Urothelium cell line (cell line): ENCODE data around the gene PRAC2.

Experiments
- DNase-seq: peaks from one replicate; pipeline ENCODE4 v3.0.0; 2011; ENCODE audit warnings: low spot score, mixed read lengths
- FAIRE-seq: peaks from 2 replicates; lab custom pipeline; 2011; peaks lifted over from hg19 to GRCh38; lab: Jason Lieb, UNC

PRAC2 gene

DNA sequence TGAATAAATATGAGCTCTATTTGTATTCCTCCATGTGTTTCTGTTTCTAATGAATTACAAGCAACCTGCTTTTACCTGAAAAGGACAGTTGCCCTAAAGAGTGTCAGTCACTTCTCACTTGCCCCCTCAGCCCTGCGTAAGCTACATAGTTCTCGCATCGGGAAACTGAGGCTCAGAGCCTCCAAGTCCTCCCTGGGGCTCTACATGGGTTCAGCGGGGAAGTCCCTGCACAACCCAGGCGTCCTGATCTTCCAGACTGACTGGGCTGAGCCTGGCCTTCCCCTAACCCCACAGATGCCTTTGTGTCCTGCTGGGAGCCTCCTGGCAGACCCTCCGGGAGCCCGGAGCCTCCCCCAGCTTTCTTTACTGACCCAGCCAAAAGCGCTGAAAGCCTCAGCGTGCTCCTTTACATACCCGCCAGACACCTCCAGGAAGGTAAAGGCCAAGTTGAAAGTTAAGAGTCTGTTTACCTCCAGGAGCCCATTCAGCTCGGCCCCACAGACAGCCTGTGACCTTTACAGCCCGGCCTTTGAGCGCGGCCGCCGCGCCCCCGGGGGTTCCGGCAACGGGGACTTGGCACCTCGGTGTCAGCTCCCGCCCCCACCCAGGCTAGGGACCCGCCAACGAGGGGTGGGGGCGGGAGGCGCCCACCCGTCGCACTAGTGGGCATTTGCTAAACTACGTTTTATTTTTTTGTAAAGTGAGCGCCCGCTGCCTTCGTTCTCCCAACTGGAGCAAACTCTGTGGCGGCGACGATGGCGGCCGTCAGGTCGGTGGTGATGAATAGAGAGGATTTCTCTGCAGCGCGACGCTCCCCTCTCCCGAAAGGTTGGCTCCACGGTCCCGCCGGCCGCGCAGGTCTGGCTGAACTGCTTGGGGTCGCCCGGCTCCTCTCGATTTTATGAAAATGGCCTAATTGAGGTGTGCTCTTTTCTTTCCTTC, 10.0 kb downstream of the PRAC2 start:
- FAIRE-seq, result no peak

DNA sequence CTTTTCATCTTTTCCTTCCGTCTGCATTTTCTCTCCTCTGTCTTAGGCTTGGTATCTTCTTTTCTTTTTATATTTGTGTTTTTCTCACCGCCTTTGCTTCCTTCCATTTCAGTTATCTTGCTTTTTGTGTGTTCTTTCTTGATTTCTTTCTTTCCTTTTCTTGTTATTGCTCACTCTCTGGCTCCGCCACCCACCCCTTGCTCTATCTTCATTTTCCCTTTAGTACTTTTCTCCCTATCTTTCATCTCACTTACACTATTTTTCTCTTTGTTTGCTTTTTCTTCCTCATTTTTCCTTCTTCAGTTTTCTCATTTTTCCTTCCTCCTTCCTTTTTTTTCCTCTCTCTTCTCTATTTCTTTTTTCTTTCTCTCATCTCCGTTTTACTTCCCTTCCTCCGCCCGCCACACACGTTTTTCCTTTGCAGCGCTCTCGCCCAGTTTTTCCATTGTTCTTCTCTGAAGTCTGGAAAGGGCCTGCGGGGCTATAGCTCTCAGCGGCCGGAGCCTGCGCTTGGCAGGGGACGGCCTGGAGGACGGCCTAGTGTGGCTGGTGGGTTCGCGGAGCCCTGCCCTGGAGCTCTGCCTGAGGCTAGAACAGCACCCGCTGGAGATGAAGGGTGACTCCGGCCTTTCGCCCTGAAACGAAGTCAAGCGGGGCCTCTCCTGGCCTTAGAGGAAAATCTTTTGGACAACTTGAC, 10.8 kb downstream of the PRAC2 start:
- FAIRE-seq, result no peak
- no peak for DNase-seq

More for the DNA sequence above, 10.0 kb downstream of the PRAC2 start:
- DNase-seq, result no peak

DNA sequence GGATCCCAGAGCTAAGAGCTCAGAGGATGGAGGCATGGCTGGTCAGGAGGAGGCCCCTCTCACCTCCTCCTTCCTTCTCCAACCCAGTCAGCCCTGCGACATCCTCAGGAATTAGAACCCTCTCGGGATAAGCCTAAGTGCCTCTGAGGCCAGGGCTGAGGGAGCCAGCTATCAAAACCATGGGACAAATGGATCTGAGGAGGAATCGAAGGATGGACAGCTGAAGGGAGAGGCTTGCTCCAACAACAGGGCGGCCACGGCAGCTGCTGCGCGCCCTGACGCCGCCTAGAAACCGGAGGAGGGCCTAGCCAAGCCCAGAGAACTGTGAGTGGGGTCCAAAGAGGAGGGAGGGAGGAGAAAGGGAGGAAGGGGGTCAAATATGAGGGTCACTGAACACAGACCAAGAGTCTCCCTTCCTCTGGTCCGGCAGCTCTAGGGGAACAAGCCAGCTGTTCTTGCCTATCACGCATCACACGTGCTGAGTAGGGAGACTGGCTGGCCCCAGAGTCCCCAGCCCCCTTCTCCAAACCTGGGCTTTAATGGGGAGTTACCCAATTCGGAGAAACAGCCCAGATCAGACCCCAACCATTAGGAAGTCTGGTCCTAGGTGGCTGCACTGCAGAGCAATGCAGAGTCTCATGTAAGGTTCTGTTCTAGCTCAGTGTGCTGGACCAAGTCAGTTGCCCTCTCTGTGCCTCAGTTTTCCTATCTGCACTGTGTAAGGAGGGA, 11.5 kb downstream of the PRAC2 start:
- no peak for FAIRE-seq
- DNase-seq, result no peak

DNA sequence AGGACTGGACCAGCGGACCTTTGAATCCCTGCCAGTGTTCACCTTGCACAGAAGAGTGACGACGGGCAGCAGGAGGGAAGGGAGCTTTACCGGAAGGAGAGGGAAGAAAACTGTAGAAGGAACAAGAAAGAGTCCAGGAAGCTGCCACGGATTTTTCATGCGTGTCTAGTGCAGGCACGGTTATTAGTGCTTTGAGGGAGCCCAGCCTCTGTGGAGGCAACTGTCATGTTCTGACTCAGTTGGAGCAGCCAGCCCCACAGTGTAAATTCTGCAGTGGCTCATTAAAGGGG, 12.0 kb downstream of the PRAC2 start:
- no peak for DNase-seq

DNA sequence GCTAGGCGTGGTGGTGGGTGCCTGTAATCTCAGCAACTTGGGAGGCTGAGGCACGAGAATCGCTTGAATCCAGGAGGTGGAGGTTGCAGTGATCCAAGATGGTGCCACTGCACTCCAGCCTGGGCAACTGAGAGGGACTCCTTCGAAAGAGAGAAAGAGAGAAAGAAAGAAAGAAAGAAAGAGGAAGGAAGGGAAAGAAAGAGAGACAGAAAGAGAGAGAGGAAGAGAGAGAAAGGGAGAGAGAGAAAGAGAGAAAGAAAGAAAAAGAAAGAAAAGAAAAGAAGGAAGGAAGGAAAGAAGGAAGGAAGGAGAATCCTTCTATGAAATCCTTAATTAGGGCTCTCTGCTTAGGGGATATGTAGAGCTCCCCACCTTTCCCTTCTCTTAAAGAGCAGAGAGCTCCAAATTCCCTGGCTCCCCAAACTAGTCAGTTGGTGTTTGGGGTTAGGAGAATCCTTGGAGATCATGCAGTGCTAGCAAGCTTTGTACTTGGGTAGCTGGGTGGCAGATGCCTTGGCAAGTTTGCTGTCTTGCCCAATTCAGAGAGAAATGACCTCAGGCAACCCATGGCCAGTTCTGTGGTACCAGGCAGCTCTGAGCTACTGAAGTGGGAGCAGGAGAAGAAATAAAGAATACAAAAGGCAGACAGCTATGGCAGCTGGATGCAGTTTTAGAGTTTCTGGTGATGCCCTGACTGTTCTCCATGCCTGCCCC, 14.5 kb downstream of the PRAC2 start:
- DNase-seq (no peak), FAIRE-seq (no peak)

More for the DNA sequence above, 12.0 kb downstream of the PRAC2 start:
- FAIRE-seq, result no peak

DNA sequence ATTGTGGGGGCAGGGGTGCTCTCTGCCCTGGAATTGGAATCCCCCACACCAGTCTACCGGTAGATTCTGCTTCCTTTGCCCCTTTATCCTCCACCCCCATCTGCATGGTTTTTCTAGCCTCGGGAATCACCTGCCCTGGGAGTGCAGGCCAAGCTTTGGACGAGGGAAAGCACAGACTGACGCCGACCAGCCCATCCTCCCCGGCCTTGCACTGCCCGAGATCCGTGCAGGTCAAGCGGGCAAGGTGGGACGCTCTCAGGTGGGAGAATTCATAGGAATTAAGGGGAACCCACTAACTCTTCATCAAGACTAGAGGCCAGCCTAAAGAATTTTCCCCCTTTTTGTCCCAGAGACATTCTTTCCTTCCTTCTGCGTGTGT, 15.4 kb downstream of the PRAC2 start:
- no peak for DNase-seq
- FAIRE-seq, result no peak

DNA sequence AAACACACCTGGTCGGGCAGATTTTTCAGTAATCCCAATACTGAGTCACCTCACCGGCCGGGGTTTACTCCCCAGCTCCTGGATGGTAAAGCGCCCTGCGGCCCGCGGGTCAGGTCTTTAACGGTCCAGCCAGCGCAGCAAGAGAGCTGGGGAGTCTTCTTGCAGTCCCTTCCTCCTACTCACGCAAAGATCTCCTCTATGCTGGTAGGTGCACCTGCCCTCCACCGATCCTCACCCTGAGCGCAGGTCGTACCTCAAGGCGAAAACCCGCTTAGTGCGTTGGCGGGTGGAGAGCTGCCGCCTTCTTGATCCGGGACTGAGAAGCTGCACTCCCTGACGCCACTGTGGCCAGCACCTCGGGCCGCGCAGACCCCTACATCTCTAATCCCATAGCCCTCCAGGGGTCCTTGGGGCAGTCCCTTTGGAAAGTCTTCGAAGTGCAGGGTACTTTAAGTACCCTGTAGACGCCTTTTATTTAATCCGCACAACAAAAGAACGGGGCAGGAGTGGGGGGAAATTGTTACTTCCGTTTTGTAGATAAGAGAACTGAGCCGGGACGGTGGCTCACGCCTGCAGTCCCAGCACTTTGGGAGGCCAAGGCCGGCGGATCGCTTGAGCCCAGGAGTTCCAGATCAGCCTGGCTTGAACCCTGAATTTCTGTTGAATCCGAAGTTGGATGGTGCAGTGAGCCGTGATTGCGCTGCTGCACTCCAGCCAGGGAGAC, 16.0 kb downstream of the PRAC2 start:
- no peak for DNase-seq
- no peak for FAIRE-seq

DNA sequence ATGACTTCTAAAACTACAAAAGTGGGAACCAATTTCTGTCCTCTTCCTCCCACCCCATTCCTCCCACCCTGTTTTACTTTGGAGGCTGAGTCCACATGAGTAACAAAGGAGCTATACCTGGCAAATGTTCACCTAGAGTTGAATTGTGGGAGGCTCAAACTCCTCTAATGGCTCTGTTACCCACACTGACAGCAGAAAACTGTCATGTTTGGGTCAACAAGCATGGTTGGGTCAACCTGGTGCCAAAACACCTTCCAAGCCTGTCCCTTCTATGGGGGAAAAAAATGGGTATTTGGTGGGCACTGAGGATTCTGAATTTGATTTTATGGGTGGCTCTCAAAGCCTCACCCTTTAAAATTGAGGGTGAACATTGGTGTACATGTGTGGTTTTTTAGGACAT, 17.6 kb downstream of the PRAC2 start:
- no peak for FAIRE-seq
- no peak for DNase-seq

DNA sequence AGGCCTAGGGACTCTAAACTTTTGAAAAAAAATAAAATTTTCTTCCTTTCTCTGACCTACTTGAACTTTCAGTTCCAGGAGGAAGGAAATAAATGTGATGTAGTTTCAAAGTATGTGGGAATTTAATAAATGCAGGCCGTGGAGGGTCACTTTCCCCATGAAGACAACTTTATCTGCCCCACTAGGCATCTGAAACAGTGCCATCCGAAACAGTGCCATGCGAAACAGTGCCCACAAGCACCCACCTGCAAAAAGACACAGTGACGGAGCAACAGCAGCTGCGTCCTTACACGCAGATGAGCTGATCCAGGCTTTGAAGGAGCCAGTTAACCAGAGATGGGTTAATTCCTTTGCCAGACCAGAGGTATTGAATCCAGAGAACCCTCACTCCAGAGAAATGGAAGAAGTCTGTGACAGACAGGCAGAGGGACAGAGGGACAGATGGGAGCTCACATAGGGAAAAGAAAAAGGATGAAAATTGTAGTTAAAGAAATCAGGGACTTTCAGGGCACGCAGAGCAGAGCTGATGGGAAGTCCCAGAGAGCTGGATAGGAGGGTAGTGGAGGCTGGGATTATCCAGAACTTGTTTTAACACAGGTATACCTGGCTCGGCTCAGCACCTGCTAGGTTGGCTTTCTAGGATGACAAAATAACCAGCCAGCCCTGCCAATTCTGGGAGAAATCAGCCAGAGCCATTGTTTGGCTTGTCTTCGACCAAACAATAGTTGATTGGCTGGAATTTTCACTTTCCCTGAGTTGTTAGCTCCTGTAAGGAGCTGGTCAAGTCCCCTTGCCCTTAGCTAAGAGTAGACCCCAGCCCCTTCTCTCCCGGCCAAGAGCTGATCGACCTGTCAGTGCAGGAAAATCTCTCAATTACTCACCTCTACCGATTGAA, 22.6 kb downstream of the PRAC2 start:
- no peak for FAIRE-seq
- no peak for DNase-seq

DNA sequence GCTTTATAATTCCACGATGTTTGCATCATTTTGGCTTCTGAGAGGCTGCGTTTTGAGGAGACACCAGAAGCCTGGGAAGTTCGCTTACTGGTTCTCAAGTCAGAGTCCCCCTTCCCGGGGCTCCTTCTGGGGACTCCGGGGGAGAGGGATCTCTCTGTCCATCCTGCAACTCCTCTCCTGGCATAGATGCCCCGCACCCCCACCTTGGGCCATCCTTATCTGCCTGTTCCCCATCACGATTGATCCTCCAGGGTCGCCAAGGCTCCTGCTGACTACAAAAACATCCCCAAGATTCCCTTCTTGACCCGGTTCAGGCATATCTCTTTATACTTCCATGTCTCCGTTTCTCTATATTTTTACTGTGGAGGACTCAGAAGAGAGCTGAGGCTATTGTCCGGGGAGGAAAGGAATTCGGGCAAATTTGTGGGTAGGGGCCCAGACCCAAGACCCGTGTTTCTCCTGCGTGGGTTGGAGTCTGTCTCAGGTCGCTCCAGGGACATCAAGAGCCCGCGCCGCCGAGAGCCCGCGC, 24.0 kb downstream of the PRAC2 start:
- no peak for FAIRE-seq
- DNase-seq, result no peak

DNA sequence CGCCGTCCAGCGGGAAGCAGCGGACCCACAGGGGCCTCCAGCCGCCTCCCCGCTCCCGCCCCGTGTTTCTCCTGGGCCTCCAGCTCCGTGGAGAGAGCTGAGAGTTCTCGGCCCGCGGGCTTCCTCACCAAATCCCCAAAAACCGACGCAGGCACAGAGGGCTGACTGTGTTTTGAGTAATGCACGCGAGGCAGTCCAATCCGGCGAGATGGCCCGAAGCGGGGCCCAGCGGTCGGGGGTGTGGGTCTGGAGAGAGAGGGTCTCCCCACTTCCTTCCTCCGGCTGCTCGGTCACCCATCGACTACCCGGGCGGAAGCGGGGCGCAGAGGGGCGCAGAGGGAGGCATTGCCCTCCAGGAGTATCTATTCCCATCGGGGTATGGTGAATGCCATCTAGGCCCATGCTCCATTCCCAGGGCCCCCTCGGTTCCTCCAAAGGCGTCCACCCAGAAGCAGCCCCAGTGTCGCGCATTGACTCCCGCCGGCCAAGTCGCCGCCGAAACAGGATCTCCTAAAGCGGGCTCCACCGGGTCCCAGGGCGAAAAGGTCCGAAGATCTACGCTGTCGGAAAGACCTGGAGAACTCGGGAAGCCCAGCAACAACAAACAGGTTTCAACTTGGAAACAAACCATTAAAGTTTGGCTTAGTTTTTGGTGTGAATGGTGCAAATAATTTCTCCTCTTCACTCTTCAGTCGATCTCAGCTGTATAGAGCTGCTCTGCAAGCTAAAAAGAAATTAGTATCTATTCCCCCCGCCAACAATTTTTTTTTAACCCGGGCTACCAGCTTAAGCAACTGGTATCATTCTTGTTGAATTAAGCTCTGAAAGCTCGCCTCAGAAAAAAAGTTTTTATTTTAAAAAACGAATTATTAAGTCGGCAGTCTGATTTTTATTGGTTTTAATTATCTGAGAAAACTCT, 24.7 kb downstream of the PRAC2 start:
- DNase-seq (no peak), FAIRE-seq (no peak)

DNA sequence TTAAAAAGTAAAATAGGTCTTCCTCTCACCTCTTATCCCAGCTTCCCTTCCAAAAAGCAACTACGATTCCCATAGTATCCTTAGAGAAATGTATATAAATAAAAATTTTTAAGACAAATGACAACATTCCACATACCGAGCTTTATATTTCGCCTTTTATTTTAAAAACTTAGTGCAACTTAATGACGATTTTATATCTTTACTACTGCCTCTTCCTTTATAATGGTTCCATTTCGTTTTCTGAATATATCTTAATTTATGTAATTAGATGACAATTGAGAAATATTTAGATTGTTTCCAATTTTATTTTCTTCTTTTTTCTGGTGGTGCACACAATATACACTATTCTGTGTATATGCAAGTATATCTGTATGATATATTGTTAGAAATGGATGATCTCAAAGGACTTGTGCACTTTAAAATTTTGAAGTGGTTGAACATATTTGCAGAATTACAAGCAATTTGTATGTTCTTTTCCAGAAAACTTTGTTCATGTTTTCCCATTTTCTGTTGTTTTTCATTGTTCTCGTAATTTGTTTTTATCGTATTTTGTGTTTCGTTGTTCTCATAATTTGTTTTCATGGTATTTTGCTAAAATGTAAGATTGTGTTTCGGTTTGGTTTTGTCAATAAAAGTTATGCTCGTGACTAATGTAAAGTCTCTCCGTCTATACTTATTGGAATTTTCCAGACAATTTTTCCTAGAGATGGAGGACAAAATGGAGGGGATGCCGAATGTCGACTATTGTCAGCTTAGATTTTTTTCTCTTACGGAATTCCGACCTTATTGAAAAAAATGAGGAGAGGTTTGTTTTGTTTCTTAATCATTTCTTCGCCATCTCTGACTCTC, 26.0 kb downstream of the PRAC2 start:
- no peak for FAIRE-seq
- DNase-seq, result no peak

DNA sequence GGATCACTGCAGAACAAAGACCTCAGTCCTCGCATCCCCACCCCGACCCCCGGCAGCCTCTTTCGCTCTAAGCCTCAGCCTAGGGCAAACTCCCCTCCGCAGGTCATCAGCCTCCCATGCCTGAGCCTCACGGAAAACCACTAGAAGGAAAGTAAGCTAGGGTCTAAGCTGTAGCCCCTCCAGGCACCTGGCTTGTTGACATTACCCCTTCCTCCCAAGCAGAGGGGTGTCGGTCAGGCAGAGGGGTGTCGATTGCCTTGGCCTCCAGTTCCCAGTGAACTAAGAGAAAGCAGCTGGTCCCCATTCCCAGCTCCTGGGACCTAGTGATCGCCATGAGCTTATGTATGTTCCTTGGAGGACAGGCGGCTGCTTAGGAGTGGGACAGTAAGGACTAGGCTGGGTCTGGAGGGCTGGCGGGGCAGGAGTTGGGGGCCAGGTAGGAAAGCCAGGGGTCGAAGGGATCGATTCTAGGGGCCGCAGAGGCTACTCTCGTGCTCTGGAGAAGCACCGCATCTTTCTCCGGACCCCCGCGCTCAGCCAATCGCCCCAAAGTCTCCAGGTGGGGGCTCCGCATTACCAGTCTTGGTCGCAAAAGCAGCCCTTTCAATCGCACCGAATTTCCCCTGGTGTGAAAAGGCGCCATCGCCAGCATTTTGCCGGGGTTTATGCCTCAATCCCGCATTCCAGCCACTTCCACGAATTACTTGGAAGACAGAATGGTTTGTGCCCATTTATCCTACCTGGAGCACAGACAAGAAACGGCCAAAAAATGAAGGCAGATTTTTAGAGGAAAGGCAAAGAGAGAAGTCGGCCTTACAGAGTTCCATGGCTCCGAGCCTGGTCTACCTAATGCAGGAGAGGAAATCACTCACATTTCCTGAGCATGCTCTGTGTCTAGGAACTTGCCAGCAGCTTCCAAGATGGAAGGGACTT, 26.9 kb downstream of the PRAC2 start:
- FAIRE-seq, result no peak
- no peak for DNase-seq

DNA sequence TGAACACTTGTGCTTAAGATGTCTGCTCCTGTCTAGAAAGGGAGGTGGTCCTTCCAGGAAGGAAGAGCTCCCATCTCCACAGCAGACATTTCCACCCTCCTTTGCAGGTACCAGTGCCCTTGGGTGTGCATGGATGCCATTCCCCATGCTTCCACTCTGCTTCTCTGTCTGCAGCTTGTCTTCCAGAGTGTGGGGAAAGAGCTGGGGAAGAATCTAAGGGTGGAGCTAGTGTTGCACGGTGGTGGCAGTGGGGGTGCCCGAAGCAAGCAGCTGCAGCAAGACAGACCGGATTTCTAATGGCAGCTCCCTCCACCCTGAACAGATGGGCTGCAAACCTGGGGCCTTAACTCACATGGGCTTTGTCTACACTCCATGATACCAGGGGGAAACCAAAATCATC, 28.2 kb downstream of the PRAC2 start:
- no peak for DNase-seq
- peak; percentile 61 for FAIRE-seq

DNA sequence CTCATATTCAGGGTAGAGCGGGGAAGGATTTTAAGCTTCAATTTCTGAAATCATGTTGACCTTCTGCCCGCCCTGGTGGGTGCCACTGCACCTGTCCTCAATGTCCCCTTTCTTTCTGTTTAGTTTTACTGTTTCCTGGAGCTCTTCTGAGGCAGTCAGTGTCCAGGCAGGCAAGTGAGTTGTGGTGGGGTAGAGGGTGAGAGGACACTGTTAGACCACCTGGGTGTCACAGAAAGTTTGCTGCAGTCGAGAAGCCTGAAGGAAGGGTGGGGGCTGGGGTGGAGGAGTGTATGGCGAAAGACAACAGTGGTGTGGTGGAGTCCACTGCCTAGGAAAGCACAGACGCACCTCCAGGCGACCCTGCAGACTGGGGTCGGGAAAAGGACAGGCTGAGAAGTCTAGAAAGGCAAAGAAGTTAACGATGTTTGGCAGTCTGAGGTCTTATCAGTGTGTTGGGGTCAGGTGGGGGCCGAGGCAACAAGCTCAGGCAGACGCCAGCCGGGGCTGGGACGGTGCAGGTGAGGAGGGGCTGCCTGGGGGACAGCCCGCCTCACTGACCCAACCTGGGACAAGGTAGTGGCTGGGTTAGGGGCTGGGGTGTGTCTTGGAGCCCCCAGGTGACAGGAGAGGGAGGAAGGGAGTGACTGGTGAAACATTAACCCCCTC, 28.9 kb downstream of the PRAC2 start:
- FAIRE-seq, result no peak
- no peak for DNase-seq
